Ovary (tissue), 3 donors: Measurements from ENCODE around the gene HIVEP1.

Experiments used
- EP300 ChIP-seq: sonication (generic); formaldehyde crosslinking; IDR thresholded peaks from one replicate; pipeline ENCODE4 v1.6.1; 2017; ENCODE audit warnings: antibody characterized with exemption
- POLR2A ChIP-seq: fragments of 450-650 bp; IDR thresholded peaks from one replicate; pipeline ENCODE4 v1.6.1; 2017; ENCODE audit warnings: antibody characterized with exemption, mild to moderate bottlenecking, moderate library complexity
- TF ChIP-seq, protein P1 (sequence below), 3 donors: fragments of 450-650 bp in 2 of 3; fragments of 200-600 bp in 1 of 3; IDR thresholded peaks; one replicate each; pipeline versions ENCODE4 v1.5.1 to v1.8.0; 2016 to 2022; ENCODE audit warnings: antibody characterized with exemption in 3 of 3, mild to moderate bottlenecking in 1 of 3
- donor health status: DM: no; HTN: no; CAD: no.

DNA sequence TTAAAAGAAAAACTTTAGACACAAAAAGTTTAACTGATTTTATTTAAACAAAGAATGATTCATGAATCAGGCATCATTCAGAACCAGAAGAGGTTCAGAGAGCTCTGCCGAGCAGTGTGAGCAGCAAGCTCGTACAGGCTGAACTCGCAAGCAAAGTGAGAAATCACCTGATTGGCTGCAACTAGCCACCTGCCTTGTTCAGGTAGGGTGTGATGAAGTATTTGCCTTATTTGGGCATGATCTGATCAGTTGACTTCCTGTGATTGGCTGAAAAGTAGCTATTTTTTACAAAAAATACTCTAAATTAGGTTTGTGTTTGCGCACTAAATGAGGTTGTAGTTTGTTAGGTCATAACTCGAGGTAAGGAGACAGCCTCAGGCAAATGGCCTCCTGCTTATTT is 80.7 kb downstream of the HIVEP1 start:
- TF ChIP-seq, protein P1, sequence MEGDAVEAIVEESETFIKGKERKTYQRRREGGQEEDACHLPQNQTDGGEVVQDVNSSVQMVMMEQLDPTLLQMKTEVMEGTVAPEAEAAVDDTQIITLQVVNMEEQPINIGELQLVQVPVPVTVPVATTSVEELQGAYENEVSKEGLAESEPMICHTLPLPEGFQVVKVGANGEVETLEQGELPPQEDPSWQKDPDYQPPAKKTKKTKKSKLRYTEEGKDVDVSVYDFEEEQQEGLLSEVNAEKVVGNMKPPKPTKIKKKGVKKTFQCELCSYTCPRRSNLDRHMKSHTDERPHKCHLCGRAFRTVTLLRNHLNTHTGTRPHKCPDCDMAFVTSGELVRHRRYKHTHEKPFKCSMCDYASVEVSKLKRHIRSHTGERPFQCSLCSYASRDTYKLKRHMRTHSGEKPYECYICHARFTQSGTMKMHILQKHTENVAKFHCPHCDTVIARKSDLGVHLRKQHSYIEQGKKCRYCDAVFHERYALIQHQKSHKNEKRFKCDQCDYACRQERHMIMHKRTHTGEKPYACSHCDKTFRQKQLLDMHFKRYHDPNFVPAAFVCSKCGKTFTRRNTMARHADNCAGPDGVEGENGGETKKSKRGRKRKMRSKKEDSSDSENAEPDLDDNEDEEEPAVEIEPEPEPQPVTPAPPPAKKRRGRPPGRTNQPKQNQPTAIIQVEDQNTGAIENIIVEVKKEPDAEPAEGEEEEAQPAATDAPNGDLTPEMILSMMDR (IDR thresholded peaks at IDR 0.05), result no peak
- no peak for TF ChIP-seq POLR2A
- no peak for TF ChIP-seq EP300
